NB4 (cell line): ENCODE results near the gene PALM3.
A peak's percentile ranks its signal among the peaks of the same experiment; 100 is the strongest.

ENCODE experiments used
- DNase-seq: peaks from one replicate; pipeline ENCODE4 v3.0.0; 2010; ENCODE audit warnings: low read depth
- H3K4me3 ChIP-seq: one replicate; pipeline ENCODE4 v1.5.1; 2011; ENCODE audit warnings: mild to moderate bottlenecking, low read depth, low read length, moderate library complexity
- MAX ChIP-seq: IDR thresholded peaks from 2 replicates; pipeline ENCODE4 v1.6.1; 2011; ENCODE audit warnings: low read depth, low read length
- MYC ChIP-seq: IDR thresholded peaks from 2 replicates; pipeline ENCODE4 v1.6.1; 2011; ENCODE audit warnings: low read depth, low read length
- POLR2A ChIP-seq: IDR thresholded peaks from 2 replicates; pipeline ENCODE4 v1.6.1; 2011; ENCODE audit warnings: mild to moderate bottlenecking; ENCODE audit not compliant: insufficient read length; ENCODE audit errors: extremely low read depth
- TF ChIP-seq, protein P1 (sequence below): IDR thresholded peaks from one replicate; pipeline ENCODE4 v1.5.1; 2012; ENCODE audit warnings: low read depth, low read length

Gene PALM3

GRCh38 chr19:14086098-14086497, 24.2 kb upstream of the PALM3 start:
- no peak for DNase-seq
- H3K4me3 ChIP-seq, result no peak overlapping the region
- no peak for TF ChIP-seq MYC
- TF ChIP-seq MAX, result no peak
- TF ChIP-seq, protein P1, sequence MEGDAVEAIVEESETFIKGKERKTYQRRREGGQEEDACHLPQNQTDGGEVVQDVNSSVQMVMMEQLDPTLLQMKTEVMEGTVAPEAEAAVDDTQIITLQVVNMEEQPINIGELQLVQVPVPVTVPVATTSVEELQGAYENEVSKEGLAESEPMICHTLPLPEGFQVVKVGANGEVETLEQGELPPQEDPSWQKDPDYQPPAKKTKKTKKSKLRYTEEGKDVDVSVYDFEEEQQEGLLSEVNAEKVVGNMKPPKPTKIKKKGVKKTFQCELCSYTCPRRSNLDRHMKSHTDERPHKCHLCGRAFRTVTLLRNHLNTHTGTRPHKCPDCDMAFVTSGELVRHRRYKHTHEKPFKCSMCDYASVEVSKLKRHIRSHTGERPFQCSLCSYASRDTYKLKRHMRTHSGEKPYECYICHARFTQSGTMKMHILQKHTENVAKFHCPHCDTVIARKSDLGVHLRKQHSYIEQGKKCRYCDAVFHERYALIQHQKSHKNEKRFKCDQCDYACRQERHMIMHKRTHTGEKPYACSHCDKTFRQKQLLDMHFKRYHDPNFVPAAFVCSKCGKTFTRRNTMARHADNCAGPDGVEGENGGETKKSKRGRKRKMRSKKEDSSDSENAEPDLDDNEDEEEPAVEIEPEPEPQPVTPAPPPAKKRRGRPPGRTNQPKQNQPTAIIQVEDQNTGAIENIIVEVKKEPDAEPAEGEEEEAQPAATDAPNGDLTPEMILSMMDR, result no peak
- no peak for TF ChIP-seq POLR2A

- no peak within 1 kb of the TSS for H3K4me3 ChIP-seq
- DNase-seq, result no peak
- TF ChIP-seq POLR2A (no peak), MYC (no peak), MAX (no peak)
- TF ChIP-seq, protein P1, result no peak
Measured at GRCh38 chr19:14085309-14085995, 23.6 kb upstream of the PALM3 start, which contains the start of gene C19orf67. TSS of gene C19orf67 (minus strand) at chr19:14085783. CDS start at chr19:14085627, 156 bp downstream.

GRCh38 chr19:14082675-14082960, 20.7 kb upstream of the PALM3 start:
- DNase-seq, result no peak
- H3K4me3 ChIP-seq, result no peak overlapping the region
- TF ChIP-seq POLR2A, result no peak
- TF ChIP-seq MAX, result no peak
- TF ChIP-seq, protein P1, result no peak
- TF ChIP-seq MYC, result no peak

DNA sequence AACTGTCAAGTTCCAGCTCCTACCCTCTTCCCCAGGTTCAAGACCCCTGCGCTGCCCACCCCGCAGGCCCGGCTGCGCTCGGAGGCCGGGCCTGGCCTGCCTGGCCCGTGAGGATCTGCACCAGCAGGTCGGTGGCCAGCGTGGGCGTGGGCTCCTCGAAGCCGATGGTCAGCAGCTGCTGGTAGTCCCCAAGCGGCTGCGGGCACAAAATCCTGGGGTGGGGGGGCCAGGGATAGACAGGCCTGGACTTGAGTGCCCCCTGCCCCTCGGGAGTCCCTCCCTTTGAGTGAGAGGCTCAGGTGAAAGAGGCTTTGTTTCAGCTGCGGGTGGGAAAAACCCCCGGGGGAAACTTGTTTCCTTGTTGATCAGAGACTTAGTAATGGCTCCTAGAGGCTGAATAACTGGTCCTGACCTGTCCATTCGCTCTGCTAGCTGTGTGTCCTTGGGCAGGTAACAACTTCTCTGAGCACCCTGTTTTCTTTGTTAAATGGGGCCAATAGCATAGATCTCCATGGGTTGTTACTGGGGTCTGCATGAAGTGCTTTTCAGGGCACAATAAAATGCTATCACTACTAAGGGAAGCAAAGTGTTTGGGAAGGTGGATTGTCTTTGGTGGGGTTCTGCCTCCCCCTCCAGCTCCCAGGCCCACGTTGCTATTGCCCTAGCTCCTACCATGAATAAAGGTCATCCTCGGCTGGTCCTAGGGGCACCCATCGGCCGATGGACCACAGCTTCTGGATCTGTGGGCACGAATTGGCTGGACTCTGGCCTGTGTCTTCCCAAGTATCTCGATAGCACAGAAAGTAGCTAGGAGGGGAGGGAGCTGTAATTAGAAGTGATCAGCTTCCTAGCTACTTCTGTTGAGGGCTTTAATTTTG, 20.2 kb upstream of the PALM3 start:
- DNase-seq, result no peak
- TF ChIP-seq MYC, result no peak
- no peak for TF ChIP-seq MAX
- TF ChIP-seq, protein P1, result no peak
- TF ChIP-seq POLR2A, result no peak
- peak overlapping the region; percentile 80 for H3K4me3 ChIP-seq

DNA sequence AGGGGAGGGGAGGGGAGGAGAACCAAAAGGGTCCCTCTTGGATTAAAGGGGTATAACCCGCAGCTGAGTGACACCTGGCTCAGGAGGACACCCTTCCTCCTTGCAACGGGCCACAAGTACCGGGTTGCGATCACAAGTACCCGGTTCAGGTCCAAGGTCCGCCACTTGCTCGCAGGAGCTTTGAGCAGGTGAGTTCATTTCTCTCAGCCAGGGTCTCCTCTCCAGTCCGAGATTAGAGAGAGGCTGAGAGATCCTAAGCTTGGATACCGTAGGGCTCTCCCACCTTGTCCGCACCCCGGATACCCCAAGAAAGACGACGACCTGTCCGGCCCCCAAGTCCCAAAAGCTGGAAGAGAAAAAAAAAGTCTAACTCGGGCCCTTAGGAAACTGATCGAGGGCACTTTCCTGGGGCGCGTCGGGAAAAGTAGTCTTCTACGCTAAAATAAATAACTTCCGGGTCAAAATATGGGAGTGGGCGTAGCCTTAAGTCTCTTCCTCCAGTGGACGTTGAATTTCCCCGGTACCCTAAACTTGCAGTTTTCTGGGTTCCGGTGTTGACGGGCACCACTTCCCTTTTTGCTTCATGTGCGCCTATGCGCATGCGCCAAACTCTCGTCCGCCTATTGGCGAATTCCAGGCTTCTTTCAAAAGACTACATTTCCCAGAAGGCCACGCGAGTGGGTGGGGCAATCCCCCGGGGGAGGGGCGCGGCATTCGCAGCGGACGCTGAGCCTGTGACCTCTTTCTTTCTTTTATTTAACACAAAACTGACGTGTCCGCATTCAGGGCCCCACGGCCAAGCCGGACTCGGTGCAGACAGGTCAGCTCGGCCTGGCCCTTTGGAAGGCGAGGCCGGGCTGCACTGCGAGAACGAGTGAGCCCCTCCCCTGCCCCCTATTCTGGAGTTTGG, 19.3 kb upstream of the PALM3 start:
- peak; percentile 98 for DNase-seq
- TF ChIP-seq MAX (peak; percentile 36; the same call in 1 of the 2 replicates), MYC (no peak), POLR2A (peak; percentile 20)
- TF ChIP-seq, protein P1, result no peak
- peak overlapping the region; percentile 80 for H3K4me3 ChIP-seq
